Activated naive CD4-positive, alpha-beta T cell treated with anti-CD3 and anti-CD28 coated beads, Interleukin-2, amount 50 U/mL, for 16 hours (primary cell): ENCODE measurements around the gene LRRTM2.
"Not testable (repeated sequence)": the region's sequence is repeated elsewhere in the genome, so short reads cannot be mapped to it uniquely, and the experiment has no call there.

Experiments
- DNase-seq: peaks from one replicate; pipeline ENCODE4 v3.0.0-alpha.2; 2020

LRRTM2 gene

DNA sequence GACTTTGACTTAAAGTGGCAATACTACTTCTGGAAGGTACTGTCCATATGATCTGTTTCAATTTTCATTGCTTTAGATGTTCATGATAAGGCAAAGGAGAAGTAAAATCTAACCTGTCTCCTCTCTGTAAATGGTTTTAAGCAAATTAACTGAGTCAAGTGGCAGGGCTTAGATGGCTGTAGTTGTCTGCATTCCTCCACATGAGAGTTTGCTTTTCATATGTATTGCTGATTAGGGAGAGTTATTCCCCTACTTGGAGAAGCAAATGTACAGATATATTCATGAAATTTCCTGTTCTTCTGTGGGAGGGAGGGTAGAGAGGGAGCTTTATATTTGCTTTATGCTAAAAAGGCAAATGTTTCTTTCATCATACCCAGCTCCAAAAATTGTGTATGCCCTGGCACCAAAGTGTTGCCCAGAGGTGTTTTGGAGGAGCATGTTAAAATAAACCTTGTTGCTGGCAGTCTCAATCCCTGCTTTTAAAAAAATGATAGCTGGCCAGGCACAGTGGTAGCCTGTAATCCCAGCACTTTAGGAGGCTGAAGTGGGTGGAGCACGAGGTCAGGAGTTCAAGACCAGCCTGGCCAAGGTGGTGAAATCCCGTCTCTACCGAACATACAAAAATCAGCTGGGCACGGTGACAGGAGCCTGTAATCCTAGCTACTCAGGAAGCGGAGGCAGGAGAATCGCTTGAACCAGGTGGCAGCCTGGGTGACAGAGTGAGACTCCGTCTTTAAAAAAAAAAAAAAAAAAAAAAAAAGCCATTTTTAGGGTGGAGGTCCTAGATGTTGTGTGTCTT lies 3.5 kb upstream of the LRRTM2 start:
- DNase-seq, result no peak

DNA sequence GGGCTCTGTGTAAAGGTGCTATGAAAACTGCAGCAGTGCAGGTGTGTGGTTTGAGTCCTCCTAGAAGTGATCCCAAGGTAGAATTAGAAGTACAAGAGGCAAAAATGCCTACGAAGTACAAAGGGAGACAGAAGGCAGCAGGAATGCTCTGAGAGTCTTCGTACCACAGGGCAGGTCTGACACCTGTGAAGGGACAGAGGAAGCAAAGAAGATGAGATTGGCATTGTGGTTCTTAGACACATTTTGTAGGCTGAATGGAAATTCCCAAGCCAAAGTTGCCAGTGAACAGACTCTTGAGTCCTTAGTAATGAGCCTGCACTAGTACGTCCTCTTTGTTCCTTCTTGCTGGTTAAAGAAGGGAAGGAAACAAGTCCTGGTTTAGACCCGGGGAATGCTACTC lies 1.7 kb upstream of the LRRTM2 start:
- no peak for DNase-seq

DNA sequence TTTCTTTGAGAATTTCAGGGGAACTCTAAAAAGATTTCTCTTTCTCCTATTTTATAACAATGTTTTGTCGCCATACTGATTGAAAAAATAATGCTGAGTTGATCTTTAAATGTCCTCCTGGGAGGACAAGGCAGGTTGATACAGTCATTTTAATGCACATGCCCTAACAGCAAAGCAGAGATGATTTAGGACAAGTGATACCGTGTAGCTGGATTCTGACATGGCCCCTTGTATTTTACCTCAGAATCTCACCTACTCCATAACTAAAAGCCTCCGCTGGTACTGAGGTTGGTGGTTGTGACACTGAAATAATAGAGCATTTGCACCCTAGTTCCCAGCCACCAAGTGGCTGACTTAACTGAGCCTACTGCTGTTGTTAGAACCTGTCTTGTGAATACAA lies 811 bp upstream of the LRRTM2 start:
- no peak for DNase-seq

DNA sequence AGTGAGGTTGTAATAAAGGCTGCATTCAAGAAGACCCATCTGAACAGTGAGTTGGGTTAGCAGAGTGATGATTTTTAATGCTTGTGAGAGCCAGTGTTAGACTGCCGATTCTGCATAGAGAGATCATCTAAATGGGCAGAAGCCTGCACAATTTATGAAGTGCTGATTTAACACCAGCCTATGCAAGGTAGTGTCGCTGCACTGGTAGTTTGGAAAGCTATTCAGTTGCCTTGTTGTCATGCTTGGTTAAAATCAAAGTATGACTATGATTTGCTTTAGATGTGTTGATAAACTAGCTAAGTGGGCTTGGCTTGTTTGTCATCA lies 379 bp upstream of the LRRTM2 start:
- DNase-seq, result no peak

GRCh38 chr5:138874241-138874640 lies 894 bp downstream of the LRRTM2 start:
- DNase-seq, result no peak

DNA sequence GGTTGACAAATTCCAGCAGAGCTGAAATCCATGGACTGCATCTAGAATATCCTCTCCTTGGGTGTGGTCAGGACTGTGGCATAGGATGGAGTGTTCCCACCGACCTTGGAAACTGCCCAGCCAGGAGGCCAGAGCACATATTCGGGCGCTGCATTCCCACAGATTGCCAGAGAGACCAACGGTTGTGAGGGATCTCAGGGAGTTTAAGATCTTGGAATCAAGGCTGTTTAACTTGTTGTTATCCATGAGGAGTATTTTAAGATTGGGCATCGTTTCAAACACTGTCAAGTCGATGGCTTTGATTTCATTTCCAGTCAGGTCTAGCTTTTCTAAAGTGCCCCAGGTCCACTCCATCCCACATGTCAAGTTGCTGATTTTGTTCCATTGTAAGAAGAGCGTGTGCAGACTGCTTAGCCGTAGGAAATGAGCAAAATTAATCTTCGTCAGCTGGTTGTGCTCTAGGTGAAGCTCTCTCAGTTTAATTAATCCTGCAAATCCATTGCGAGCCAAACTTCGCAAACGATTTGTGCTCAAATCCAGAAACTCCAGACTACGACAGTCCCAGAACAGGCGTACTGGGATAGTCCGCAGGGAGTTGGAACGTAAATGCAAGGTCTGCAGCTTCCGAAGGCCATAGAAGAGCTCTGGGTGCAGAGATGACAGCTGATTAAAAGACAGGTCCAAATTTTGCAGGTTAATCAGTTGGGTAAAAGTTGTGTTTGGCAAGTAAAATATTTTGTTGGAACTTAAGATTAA lies 1.5 kb downstream of the LRRTM2 start:
- DNase-seq, result no peak

DNA sequence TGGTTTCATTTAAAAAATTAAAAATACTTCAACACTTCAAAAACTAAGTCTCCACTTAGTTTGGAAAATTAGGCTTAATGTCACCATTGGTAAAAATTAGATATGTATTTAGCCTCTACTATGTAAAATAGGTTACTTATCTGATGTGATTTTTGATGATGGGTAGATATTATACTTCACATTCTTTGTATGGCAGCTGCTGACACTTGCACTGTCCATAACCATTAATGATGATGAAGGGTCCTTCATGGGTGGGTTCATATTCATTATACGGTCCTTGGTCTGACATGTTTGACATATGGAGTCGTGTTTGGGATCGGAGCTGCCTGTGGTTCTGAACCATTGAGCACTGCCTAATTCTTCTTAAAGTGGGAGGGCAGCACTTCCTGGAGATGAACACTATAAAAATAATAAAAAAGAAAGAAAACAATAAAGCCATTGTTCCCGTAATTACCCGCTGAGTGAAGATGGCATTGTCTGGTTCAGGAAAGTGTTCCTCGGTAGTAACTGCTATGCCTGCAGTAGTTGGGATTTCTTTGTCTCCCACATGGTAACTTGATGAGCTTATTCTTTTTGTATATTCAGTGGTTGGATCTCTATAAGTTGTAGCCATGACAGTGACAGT lies 2.2 kb downstream of the LRRTM2 start:
- no peak for DNase-seq

GRCh38 chr5:138870611-138871010 lies 4.5 kb downstream of the LRRTM2 start:
- DNase-seq, result no peak

GRCh38 chr5:138869763-138870500 lies 5.2 kb downstream of the LRRTM2 start:
- DNase-seq, result no peak

- DNase-seq, result no peak
Observed at GRCh38 chr5:138869038-138869437, 6.1 kb downstream of the LRRTM2 start.

DNA sequence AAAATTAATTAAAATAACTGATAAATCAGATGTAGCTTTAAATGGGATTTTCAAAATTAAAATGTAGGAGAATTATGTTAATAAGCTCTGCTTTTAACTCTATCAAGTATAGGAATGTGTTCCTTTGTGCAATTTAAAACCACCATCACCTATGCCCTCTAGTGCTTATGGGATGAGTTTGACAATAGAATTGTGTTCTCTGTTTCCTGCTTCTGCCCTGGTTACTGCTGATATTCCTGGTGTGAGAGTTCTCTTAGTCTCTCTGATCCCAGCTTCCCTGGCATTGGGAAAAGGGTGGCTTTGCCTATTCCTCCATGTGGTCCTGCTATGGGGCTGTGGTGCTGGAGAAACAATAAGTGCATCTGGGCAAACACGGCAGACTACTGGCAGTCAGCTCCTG lies 8.1 kb downstream of the LRRTM2 start:
- no peak for DNase-seq

- no peak for DNase-seq
Observed at GRCh38 chr5:138853132-138853531, 22.0 kb downstream of the LRRTM2 start.

GRCh38 chr5:138850865-138851435 lies 24.2 kb downstream of the LRRTM2 start:
- no peak for DNase-seq

DNA sequence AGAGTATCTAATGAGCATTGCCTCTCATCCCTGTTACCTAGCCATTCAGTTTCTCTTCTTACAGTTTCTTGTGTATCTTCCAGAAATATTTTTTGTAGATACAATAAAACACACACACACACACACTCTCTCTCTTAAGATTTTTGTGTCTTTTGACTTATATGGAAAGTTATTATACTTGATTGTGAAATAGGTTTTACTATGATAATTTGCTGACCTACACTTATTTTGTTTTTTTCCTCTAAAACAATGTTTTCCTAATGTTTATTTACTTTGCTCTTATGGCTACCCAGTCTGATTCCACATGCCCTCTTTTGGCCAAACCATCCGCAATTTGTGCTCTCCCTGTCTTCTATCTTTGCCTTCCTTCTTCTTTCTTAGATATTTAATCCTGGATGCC lies 25.3 kb downstream of the LRRTM2 start:
- DNase-seq, result no peak

- DNase-seq, result no peak
Observed at GRCh38 chr5:138849439-138849838, 25.7 kb downstream of the LRRTM2 start.

DNA sequence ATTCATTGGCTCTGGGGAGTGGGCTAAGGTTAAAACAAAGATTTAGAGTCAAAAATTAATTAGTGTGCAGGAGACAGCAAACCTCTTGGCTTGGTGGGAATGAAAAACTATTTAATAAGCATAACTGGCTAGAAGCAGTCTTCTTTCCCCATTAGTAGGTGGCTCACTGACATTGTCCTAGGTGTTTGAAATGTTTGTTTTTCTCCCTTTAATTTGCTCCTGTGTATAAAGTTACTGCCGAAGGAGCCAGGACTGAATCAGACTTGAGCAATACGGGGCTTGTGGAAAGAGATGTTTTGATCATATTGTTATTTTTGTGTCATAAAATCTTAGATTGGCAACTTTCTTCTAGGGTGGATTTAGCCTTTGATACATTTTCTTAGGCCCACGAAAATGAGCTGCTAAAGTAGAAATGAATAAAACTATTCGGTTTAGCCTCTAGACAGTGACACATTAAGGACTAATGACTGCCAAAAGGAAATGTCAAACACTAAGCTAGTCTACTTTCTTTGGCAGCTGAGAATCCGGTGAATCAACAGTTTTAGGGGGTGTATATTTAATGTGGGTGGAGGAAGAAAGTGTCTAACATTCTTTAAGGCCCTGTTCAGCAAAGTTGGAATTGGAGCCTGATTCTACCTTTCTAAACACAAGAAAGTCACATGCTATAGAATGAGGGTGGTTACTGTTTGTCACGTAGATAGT lies 30.2 kb downstream of the LRRTM2 start:
- DNase-seq, result no peak

GRCh38 chr5:138844125-138844461 lies 31.0 kb downstream of the LRRTM2 start:
- DNase-seq, result no peak

GRCh38 chr5:138843316-138844124 lies 31.6 kb downstream of the LRRTM2 start:
- no peak for DNase-seq

DNA sequence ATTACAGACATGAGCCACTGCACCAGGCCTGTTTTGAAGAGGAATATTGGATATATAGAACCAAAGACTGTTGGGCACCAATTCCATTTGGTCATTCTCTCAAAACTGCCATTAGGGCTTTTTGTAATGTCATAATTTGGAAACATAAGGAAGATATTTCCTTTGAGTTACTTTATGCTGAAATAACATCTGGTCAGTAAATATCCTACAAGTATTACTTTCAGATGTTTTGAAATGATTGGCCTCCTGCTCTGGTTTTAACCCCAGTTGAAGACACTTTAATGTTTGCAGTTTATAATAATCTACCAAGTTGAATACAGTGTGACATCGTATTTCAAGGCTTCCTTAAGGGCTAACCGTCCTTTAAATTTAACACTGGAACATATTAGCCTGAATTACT lies 33.6 kb downstream of the LRRTM2 start:
- DNase-seq, result no peak

DNA sequence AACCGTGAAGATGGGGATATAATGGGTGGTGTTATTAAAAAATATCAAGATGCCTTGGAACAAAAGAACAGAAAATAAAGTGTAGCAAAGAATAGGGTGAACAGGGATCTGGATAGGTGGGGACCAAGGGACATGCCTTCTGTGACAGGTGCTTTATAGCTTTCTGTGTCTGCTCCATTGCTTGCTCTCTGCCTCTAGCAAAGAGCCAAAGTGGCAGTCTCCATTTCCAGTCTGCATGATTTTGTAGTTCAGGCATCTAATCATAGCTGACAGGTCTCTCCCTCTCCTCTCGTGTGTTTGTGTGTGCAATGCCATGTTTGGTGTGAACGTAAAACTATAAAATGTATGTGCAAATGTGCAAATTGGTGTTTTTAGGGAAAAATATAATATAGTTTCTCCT lies 35.0 kb downstream of the LRRTM2 start:
- no peak for DNase-seq

- no peak for DNase-seq
Observed at GRCh38 chr5:138837160-138837559, 38.0 kb downstream of the LRRTM2 start.

GRCh38 chr5:138834853-138835252 lies 40.3 kb downstream of the LRRTM2 start:
- DNase-seq, result not testable (repeated sequence)
